ENCODE data around the gene NCR2. TPM values are rescaled to one million over a fixed set of nuclear protein-coding genes. Genes with fewer than 3 reads are reported as not detected.

NCR2 gene, protein sequence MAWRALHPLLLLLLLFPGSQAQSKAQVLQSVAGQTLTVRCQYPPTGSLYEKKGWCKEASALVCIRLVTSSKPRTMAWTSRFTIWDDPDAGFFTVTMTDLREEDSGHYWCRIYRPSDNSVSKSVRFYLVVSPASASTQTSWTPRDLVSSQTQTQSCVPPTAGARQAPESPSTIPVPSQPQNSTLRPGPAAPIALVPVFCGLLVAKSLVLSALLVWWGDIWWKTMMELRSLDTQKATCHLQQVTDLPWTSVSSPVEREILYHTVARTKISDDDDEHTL
- total RNA-seq = not detected in 2 replicates
- long read RNA-seq = 0 reads

GRCh38 chr6:41335296-41335695 is at the start of gene NCR2:
TSS of gene NCR2 (plus strand) at chr6:41335608. CDS start at chr6:41335877, 269 bp downstream.
- Mint-ChIP-seq H3K27me3 (peaks cover 32% of the 10 kb centered on the region), H3K36me3 (ENCODE audit: insufficient read depth) (no peaks in the 10 kb centered on the region), H3K27ac (no peak within 1 kb of the TSS), H3K4me3 (ENCODE audit: low read depth) (no peak within 1 kb of the TSS), H3K9me3 (ENCODE audit: low read depth) (no peaks in the 10 kb centered on the region), H3K4me1 (ENCODE audit: low read depth) (no peaks in the 10 kb centered on the region)
- TF ChIP-seq, protein P1, sequence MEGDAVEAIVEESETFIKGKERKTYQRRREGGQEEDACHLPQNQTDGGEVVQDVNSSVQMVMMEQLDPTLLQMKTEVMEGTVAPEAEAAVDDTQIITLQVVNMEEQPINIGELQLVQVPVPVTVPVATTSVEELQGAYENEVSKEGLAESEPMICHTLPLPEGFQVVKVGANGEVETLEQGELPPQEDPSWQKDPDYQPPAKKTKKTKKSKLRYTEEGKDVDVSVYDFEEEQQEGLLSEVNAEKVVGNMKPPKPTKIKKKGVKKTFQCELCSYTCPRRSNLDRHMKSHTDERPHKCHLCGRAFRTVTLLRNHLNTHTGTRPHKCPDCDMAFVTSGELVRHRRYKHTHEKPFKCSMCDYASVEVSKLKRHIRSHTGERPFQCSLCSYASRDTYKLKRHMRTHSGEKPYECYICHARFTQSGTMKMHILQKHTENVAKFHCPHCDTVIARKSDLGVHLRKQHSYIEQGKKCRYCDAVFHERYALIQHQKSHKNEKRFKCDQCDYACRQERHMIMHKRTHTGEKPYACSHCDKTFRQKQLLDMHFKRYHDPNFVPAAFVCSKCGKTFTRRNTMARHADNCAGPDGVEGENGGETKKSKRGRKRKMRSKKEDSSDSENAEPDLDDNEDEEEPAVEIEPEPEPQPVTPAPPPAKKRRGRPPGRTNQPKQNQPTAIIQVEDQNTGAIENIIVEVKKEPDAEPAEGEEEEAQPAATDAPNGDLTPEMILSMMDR (IDR thresholded peaks at IDR 0.05; ENCODE audit: unreplicated experiment) = no peak
- DNase-seq (ENCODE audit: low spot score, unreplicated experiment) = no peak

GRCh38 chr6:41286544-41287346 is 48.7 kb upstream of the NCR2 start, which contains the start of gene TREM1:
TSS of gene TREM1 (minus strand) at chr6:41286682. CDS start at chr6:41286655, 27 bp downstream.
- Mint-ChIP-seq H3K4me1 (ENCODE audit: low read depth) (peaks cover 25% of the 10 kb centered on the region), H3K27ac (no peak within 1 kb of the TSS)
- DNase-seq (ENCODE audit: low spot score, unreplicated experiment) = no peak

GRCh38 chr6:41288030-41288753 is 47.2 kb upstream of the NCR2 start:
- Mint-ChIP-seq H3K27me3 (peaks cover 13% of the 10 kb centered on the region), H3K4me1 (ENCODE audit: low read depth) (peaks cover 25% of the 10 kb centered on the region), H3K4me3 (ENCODE audit: low read depth) (peak overlapping the region; percentile 25), H3K9me3 (ENCODE audit: low read depth) (no peaks in the 10 kb centered on the region), H3K36me3 (ENCODE audit: insufficient read depth) (no peaks in the 10 kb centered on the region), H3K27ac (peak overlapping the region; percentile 33)
- DNase-seq (ENCODE audit: low spot score, unreplicated experiment) = no peak
- TF ChIP-seq, protein P1 (IDR thresholded peaks at IDR 0.05; ENCODE audit: unreplicated experiment) = no peak

More at GRCh38 chr6:41286544-41287346, 48.7 kb upstream of the NCR2 start, which contains the start of gene TREM1:
- Mint-ChIP-seq H3K9me3 (ENCODE audit: low read depth) (no peaks in the 10 kb centered on the region), H3K27me3 (peaks cover 12% of the 10 kb centered on the region), H3K4me3 (ENCODE audit: low read depth) (no peak within 1 kb of the TSS), H3K36me3 (ENCODE audit: insufficient read depth) (no peaks in the 10 kb centered on the region)
- TF ChIP-seq, protein P1 (IDR thresholded peaks at IDR 0.05; ENCODE audit: unreplicated experiment) = no peak

- peaks cover 13% of the 10 kb centered on the region for H3K27me3 Mint-ChIP-seq
- DNase-seq (ENCODE audit: low spot score, unreplicated experiment) = no peak
- H3K9me3 Mint-ChIP-seq (ENCODE audit: low read depth) = no peaks in the 10 kb centered on the region
- no peaks in the 10 kb centered on the region for H3K36me3 Mint-ChIP-seq (ENCODE audit: insufficient read depth)
- no peak overlapping the region for H3K4me3 Mint-ChIP-seq (ENCODE audit: low read depth)
- peaks cover 25% of the 10 kb centered on the region for H3K4me1 Mint-ChIP-seq (ENCODE audit: low read depth)
- TF ChIP-seq, protein P1 (IDR thresholded peaks at IDR 0.05; ENCODE audit: unreplicated experiment) = no peak
- peak overlapping the region; percentile 33 for H3K27ac Mint-ChIP-seq
These were observed 46.7 kb upstream of the NCR2 start for GRCh38 chr6:41288754-41289129.

- Mint-ChIP-seq H3K4me1 (ENCODE audit: low read depth) (peaks cover 25% of the 10 kb centered on the region), H3K9me3 (ENCODE audit: low read depth) (no peaks in the 10 kb centered on the region), H3K27me3 (peaks cover 13% of the 10 kb centered on the region), H3K27ac (peak overlapping the region; percentile 2), H3K36me3 (ENCODE audit: insufficient read depth) (no peaks in the 10 kb centered on the region), H3K4me3 (ENCODE audit: low read depth) (no peak overlapping the region)
- TF ChIP-seq, protein P1 (IDR thresholded peaks at IDR 0.05; ENCODE audit: unreplicated experiment) = no peak
- no peak for DNase-seq (ENCODE audit: low spot score, unreplicated experiment)
These were observed 45.6 kb upstream of the NCR2 start for GRCh38 chr6:41289815-41290214.

All from progenitor cell of endocrine pancreas (in vitro differentiated cells).